ENCODE results near the gene MFSD11. TPM values are rescaled to one million over a fixed set of nuclear protein-coding genes. Genes with fewer than 3 reads are reported as not detected.

The MFSD11 gene
- total RNA-seq, 1 experiment from 2014 or later: 24.9 TPM

GRCh38 chr17:76700617-76701470 is 37.1 kb upstream of the MFSD11 start:
- ChIA-PET CTCF (interaction anchor here (0.6 to 1.0 kb wide), 3 partner anchors 13 to 214 kb away, joined by 3 to 4 read pairs (median 3); no protein-coding TSS in a partner anchor), RAD21 (ENCODE audit: low non-redundant PET in 1 of 2, low total read pairs in 2 of 2, uncharacterized antibody in 2 of 2, unreplicated experiment in 2 of 2) (no interaction called here), POLR2A (no interaction called here)
- Histone ChIP-seq H3K9ac (ENCODE audit: low read length) (no peak overlapping the region), H3K27me3 (ENCODE audit: insufficient read depth, low read length) (no peaks in the 10 kb centered on the region), H3K9me3 (ENCODE audit: control insufficient read depth in 1 of 2, insufficient read depth in 1 of 2, low read depth in 1 of 2, low read length in 2 of 2) (no peaks in the 10 kb centered on the region), H3K9me2 (ENCODE audit: insufficient read depth) (no peaks in the 10 kb centered on the region), H3K27ac (ENCODE audit: low read depth, low read length) (no peak overlapping the region), H4K20me1 (ENCODE audit: insufficient read depth) (no peaks in the 10 kb centered on the region), H3K36me3 (ENCODE audit: control insufficient read depth in 1 of 2, insufficient read depth in 2 of 2, low read length in 2 of 2) (no peaks in the 10 kb centered on the region), H3K4me2 (ENCODE audit: low read length) (no peak overlapping the region), H3K4me1 (ENCODE audit: control insufficient read depth in 1 of 2, insufficient read depth in 2 of 2, low read length in 2 of 2) (peaks cover 0 to 12% of the 10 kb centered on the region in 2 experiments; a peak in 2 of 4 replicates), H2AFZ (ENCODE audit: low read depth, low read length, poor library complexity, severe bottlenecking) (no peak overlapping the region), H3K79me2 (ENCODE audit: insufficient read depth, low read length) (peaks cover 15% of the 10 kb centered on the region), H3K4me3 (replicated peaks in 1 of 2; ENCODE audit: low read depth in 1 of 2, low read length in 2 of 2) (no peak overlapping the region)
- no peak for ATAC-seq
- BruUV-seq (replicated peaks): no TSS peak
- no peak for TF ChIP-seq ELF1 (IDR thresholded peaks at IDR 0.05; ENCODE audit: borderline replicate concordance, low read depth)
- no peak for TF ChIP-seq EZH2phosphoT487 (IDR thresholded peaks at IDR 0.05; ENCODE audit: borderline replicate concordance)
- no peak for TF ChIP-seq YY1 (IDR thresholded peaks at IDR 0.05; ENCODE audit: extremely low read depth, insufficient replicate concordance, low read depth, low read length)
- no peak for TF ChIP-seq CEBPB (IDR thresholded peaks at IDR 0.05; ENCODE audit: low read depth)
- TF ChIP-seq SRF (IDR thresholded peaks at IDR 0.05; ENCODE audit: low read depth): no peak
- no peak for TF ChIP-seq EZH2 (IDR thresholded peaks at IDR 0.05)
- TF ChIP-seq EGR1 (IDR thresholded peaks at IDR 0.05; ENCODE audit: low read depth): no peak
- no peak for TF ChIP-seq ZFX (IDR thresholded peaks at IDR 0.05)
- TF ChIP-seq, protein P1, sequence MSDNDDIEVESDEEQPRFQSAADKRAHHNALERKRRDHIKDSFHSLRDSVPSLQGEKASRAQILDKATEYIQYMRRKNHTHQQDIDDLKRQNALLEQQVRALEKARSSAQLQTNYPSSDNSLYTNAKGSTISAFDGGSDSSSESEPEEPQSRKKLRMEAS (IDR thresholded peaks at IDR 0.05): no peak
- TF ChIP-seq FOSL1 (IDR thresholded peaks at IDR 0.05; ENCODE audit: low read depth): no peak
- no peak for TF ChIP-seq CTCF (IDR thresholded peaks at IDR 0.05 in 2 of 3, conservative IDR thresholded peaks at IDR 0.05 in 1 of 3; ENCODE audit: borderline replicate concordance in 1 of 3, insufficient read depth in 1 of 3, low read depth in 2 of 3, low read length in 2 of 3)
- TF ChIP-seq POLR2AphosphoS5 (IDR thresholded peaks at IDR 0.05; ENCODE audit: low read depth, low read length): no peak
- no peak for TF ChIP-seq RAD21 (IDR thresholded peaks at IDR 0.05; ENCODE audit: low read depth)
- TF ChIP-seq, protein P2, sequence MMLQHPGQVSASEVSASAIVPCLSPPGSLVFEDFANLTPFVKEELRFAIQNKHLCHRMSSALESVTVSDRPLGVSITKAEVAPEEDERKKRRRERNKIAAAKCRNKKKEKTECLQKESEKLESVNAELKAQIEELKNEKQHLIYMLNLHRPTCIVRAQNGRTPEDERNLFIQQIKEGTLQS (IDR thresholded peaks at IDR 0.05): no peak
- DNase-seq (ENCODE audit: low read depth, low spot score): no peak
- intact Hi-C loops (cut with micrococcal nuclease): no loop called here

Measured in HCT116 (cell line).